Measurements from ENCODE around the gene TMX4. TPM values are rescaled to one million over a fixed set of nuclear protein-coding genes. Genes with fewer than 3 reads are reported as not detected.

The TMX4 gene
- total RNA-seq, 1 experiment from 2014 or later: 12.0 TPM

DNA sequence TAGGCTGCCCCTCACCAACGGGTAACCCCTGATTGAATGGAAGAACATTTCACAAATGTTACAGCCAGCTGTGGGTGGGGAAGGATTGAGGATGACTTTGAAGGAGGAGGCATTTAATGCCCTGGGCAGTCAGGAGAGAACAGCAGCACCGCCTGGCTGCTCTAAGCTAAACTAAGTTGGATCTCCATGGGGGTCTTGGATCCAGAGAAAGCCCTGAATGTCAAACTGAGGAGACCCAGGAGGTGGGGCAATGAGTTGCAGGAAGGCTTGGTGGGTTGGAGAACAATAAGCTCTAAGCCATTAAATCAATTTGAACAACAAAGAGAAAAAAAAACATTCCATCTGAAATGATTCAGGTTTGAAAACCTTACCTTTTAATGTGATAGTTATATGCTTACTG is 35.4 kb downstream of the TMX4 start:
- POLR2A ChIA-PET: no interaction called here
- RAD21 ChIA-PET (ENCODE audit: low non-redundant PET in 1 of 2, low total read pairs in 2 of 2, uncharacterized antibody in 2 of 2, unreplicated experiment in 2 of 2): no interaction called here
- no peak overlapping the region for H3K4me3 ChIP-seq (replicated peaks in 1 of 2; ENCODE audit: low read depth in 1 of 2, low read length in 2 of 2)
- H3K4me1 ChIP-seq (ENCODE audit: control insufficient read depth in 1 of 2, insufficient read depth in 2 of 2, low read length in 2 of 2): peaks cover 0 to 5% of the 10 kb centered on the region in 2 experiments; a peak in 1 of 4 replicates
- H3K9me3 ChIP-seq (ENCODE audit: control insufficient read depth in 1 of 2, insufficient read depth in 1 of 2, low read depth in 1 of 2, low read length in 2 of 2): no peaks in the 10 kb centered on the region
- no TSS peak for BruUV-seq (replicated peaks)
- no peaks in the 10 kb centered on the region for H3K27me3 ChIP-seq (ENCODE audit: insufficient read depth, low read length)
- no peak overlapping the region for H3K9ac ChIP-seq (ENCODE audit: low read length)
- DNase-seq (ENCODE audit: low read depth, low spot score): no peak
- H2AFZ ChIP-seq (ENCODE audit: low read depth, low read length, poor library complexity, severe bottlenecking): no peak overlapping the region
- no peaks in the 10 kb centered on the region for H4K20me1 ChIP-seq (ENCODE audit: insufficient read depth)
- H3K9me2 ChIP-seq (ENCODE audit: insufficient read depth): no peaks in the 10 kb centered on the region
- H3K79me2 ChIP-seq (ENCODE audit: insufficient read depth, low read length): no peaks in the 10 kb centered on the region
- ATAC-seq: no peak
- TF ChIP-seq POLR2A (IDR thresholded peaks at IDR 0.05; ENCODE audit: borderline replicate concordance, extremely low read depth, insufficient read depth, insufficient read length) (no peak), POLR2AphosphoS5 (IDR thresholded peaks at IDR 0.05; ENCODE audit: low read depth, low read length) (no peak)
- TF ChIP-seq, protein P1, sequence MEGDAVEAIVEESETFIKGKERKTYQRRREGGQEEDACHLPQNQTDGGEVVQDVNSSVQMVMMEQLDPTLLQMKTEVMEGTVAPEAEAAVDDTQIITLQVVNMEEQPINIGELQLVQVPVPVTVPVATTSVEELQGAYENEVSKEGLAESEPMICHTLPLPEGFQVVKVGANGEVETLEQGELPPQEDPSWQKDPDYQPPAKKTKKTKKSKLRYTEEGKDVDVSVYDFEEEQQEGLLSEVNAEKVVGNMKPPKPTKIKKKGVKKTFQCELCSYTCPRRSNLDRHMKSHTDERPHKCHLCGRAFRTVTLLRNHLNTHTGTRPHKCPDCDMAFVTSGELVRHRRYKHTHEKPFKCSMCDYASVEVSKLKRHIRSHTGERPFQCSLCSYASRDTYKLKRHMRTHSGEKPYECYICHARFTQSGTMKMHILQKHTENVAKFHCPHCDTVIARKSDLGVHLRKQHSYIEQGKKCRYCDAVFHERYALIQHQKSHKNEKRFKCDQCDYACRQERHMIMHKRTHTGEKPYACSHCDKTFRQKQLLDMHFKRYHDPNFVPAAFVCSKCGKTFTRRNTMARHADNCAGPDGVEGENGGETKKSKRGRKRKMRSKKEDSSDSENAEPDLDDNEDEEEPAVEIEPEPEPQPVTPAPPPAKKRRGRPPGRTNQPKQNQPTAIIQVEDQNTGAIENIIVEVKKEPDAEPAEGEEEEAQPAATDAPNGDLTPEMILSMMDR (IDR thresholded peaks at IDR 0.05 in 2 of 3, conservative IDR thresholded peaks at IDR 0.05 in 1 of 3; ENCODE audit: borderline replicate concordance in 1 of 3, insufficient read depth in 1 of 3, low read depth in 2 of 3, low read length in 2 of 3): no peak
- no peak overlapping the region for H3K4me2 ChIP-seq (ENCODE audit: low read length)
- intact Hi-C loops (cut with micrococcal nuclease): no loop called here
- H3K27ac ChIP-seq (ENCODE audit: low read depth, low read length): no peak overlapping the region
- H3K36me3 ChIP-seq (ENCODE audit: control insufficient read depth in 1 of 2, insufficient read depth in 2 of 2, low read length in 2 of 2): no peaks in the 10 kb centered on the region
- CTCF ChIA-PET: no interaction called here

DNA sequence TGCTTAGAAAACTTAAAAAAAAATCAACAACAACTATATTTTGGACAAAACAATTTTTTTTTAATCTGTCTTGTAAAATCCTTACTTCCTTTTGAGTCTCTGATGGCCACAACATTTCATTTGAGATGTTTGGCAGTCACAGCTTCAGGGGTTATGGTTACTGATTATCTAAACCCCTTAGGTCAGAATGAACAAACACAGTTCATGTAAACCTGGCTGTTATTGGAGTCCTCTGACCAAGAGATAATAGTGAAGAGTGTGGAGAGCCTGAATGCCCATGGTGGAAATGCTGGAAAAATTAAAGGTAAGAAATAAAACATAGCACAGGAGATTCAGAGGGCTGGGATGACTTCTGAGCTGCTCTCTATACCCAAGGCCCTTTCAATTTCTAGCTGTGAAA is 38.2 kb downstream of the TMX4 start:
- Histone ChIP-seq H3K9me2 (ENCODE audit: insufficient read depth) (no peaks in the 10 kb centered on the region), H3K4me1 (ENCODE audit: control insufficient read depth in 1 of 2, insufficient read depth in 2 of 2, low read length in 2 of 2) (peaks cover 0 to 5% of the 10 kb centered on the region in 2 experiments; a peak in 1 of 4 replicates), H3K36me3 (ENCODE audit: control insufficient read depth in 1 of 2, insufficient read depth in 2 of 2, low read length in 2 of 2) (no peaks in the 10 kb centered on the region), H3K27me3 (ENCODE audit: insufficient read depth, low read length) (no peaks in the 10 kb centered on the region), H3K4me2 (ENCODE audit: low read length) (no peak overlapping the region), H3K9ac (ENCODE audit: low read length) (no peak overlapping the region), H3K4me3 (replicated peaks in 1 of 2; ENCODE audit: low read depth in 1 of 2, low read length in 2 of 2) (no peak overlapping the region), H2AFZ (ENCODE audit: low read depth, low read length, poor library complexity, severe bottlenecking) (no peak overlapping the region), H3K9me3 (ENCODE audit: control insufficient read depth in 1 of 2, insufficient read depth in 1 of 2, low read depth in 1 of 2, low read length in 2 of 2) (no peaks in the 10 kb centered on the region), H4K20me1 (ENCODE audit: insufficient read depth) (no peaks in the 10 kb centered on the region), H3K79me2 (ENCODE audit: insufficient read depth, low read length) (no peaks in the 10 kb centered on the region), H3K27ac (ENCODE audit: low read depth, low read length) (no peak overlapping the region)
- intact Hi-C loops (cut with micrococcal nuclease): no loop called here
- ChIA-PET RAD21 (ENCODE audit: low non-redundant PET in 1 of 2, low total read pairs in 2 of 2, uncharacterized antibody in 2 of 2, unreplicated experiment in 2 of 2) (no interaction called here), CTCF (interaction anchor here (1.0 to 1.9 kb wide), 3 partner anchors 62 to 741 kb away, joined by 3 to 7 read pairs (median 5); no protein-coding TSS in a partner anchor), POLR2A (no interaction called here)
- ATAC-seq (no peak), DNase-seq (ENCODE audit: low read depth, low spot score) (no peak)
- no peak for TF ChIP-seq EGR1 (IDR thresholded peaks at IDR 0.05; ENCODE audit: low read depth)
- TF ChIP-seq ZNF274 (IDR thresholded peaks at IDR 0.05; ENCODE audit: low read depth, low read length): no peak
- no peak for TF ChIP-seq TCF7L2 (IDR thresholded peaks at IDR 0.05; ENCODE audit: borderline replicate concordance, extremely low read depth, insufficient read depth, insufficient read length)
- no peak for TF ChIP-seq YY1 (IDR thresholded peaks at IDR 0.05; ENCODE audit: extremely low read depth, insufficient replicate concordance, low read depth, low read length)
- no peak for TF ChIP-seq SP1 (IDR thresholded peaks at IDR 0.05; ENCODE audit: low read depth)
- TF ChIP-seq FOSL1 (IDR thresholded peaks at IDR 0.05; ENCODE audit: low read depth): no peak
- no TSS peak for BruUV-seq (replicated peaks)

Data from HCT116 (cell line).